HG02678 (cell line): ENCODE measurements around the gene TMPRSS7.
"Not testable (repeated sequence)": the region's sequence is repeated elsewhere in the genome, so short reads cannot be mapped to it uniquely, and the experiment has no call there.

Experiments
- ATAC-seq: cut with Tn5 transposase; IDR thresholded peaks from one replicate; pipeline ENCODE4 v1.9.1; 2021; ENCODE audit warnings: mild to moderate bottlenecking, moderate library complexity; ENCODE audit not compliant: unreplicated experiment

The TMPRSS7 gene

GRCh38 chr3:112012205-112012992, 22.1 kb upstream of the TMPRSS7 start:
- ATAC-seq, result no peak

GRCh38 chr3:112013058-112013783, 21.3 kb upstream of the TMPRSS7 start:
- peak; percentile 87 for ATAC-seq

DNA sequence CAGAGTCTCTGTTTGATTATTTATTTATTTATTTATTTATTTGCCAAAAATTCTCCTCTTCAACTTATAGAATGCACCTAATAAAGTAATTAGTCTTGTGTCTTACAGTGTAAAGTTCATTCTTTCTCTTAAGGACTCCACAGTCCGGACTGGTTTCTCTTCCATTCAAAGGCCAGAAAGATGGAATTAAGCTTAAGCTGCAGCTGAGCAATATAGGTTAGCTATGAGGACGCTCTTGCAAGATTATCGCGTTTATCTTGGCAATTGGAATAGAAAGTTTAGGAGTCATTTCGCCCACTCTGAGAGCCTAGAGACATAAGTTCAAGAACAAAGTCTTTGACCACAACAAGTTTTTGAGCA, 20.8 kb upstream of the TMPRSS7 start:
- no peak for ATAC-seq

- no peak for ATAC-seq
These were observed 17.4 kb upstream of the TMPRSS7 start for GRCh38 chr3:112017091-112017490.

GRCh38 chr3:112018712-112019111, 15.8 kb upstream of the TMPRSS7 start:
- no peak for ATAC-seq

DNA sequence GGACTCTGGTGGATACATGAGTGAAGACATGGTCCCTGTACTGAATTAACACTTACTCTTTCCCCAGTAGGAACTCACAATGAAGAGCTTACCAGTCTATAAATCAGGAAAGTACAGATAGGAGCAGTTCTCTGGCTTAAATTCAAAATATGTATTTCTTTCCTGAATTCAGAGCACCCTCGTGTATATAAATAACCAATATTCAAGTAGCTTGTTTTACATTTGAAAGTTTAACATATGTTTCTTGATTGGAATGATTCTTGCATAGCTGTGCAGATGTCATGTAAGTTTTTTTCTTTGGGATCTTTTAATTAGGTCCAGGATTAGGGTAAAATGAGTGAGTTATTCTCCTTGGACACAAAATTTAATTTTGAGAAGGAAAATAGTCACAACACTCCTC, 14.8 kb upstream of the TMPRSS7 start:
- no peak for ATAC-seq

GRCh38 chr3:112020674-112021085, 13.9 kb upstream of the TMPRSS7 start:
- no peak for ATAC-seq

GRCh38 chr3:112027142-112027541, 7.4 kb upstream of the TMPRSS7 start:
- no peak for ATAC-seq

GRCh38 chr3:112027826-112028225, 6.7 kb upstream of the TMPRSS7 start:
- no peak for ATAC-seq

DNA sequence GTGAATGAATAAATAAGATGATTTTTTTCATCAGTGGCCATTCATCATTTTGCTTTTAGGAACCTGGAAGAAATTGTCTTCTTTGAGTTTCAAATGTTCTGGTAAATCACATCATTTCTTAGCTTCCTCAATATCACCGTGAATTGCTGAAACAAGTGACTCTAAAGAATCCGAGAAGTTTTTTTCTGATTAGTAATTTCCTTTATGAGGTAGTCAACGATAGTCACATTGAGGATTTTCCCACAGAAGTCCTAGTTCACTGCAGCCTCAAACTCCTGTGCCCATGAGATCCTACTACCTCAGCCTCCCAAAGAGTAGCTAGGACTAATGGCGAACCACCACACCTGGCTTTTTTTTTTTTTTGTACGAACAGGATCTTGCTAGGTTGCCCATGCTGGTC, 3.6 kb upstream of the TMPRSS7 start:
- ATAC-seq, result no peak

GRCh38 chr3:112032098-112032731, 2.3 kb upstream of the TMPRSS7 start:
- no peak for ATAC-seq

DNA sequence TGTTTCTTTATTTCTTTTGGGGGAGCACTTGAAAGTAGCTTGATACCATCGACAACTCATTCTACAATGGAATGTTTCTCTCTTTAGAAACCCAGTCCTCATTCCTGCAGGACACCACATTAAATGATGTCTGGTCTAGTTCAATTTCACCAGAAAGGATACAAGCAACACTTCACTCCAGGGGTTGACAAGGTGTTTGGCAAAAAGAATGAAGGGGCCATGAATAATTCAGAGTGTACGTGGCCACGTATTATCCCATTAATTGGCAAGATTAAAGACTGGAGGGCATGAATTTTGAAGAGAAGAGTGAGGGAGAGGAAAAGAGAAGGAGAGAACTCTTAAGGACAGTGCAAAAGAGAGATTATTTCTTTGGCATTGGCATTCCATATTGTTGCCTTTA, 705 bp downstream of the TMPRSS7 start:
- ATAC-seq, result no peak

- ATAC-seq, result not testable (repeated sequence)
These were observed 2.7 kb downstream of the TMPRSS7 start for GRCh38 chr3:112037194-112037593.

DNA sequence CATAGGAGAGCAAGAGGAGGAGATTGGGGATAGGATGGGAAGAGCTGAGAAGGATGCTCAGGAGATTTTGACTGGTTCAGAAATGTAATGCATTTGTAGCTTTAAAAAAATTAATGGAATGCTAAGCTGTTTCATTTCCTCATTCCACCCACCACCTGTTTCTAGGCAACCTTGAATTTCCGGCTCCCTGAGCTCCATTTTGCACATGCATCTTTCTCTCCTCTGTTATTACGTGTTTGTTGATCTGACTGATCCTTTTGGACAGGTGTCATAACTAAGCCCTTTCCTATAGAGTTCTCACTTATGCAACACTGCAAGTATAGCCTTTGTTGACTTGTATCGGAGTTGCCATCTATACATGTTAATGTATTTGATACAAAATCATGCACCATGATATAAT, 4.3 kb downstream of the TMPRSS7 start:
- no peak for ATAC-seq

DNA sequence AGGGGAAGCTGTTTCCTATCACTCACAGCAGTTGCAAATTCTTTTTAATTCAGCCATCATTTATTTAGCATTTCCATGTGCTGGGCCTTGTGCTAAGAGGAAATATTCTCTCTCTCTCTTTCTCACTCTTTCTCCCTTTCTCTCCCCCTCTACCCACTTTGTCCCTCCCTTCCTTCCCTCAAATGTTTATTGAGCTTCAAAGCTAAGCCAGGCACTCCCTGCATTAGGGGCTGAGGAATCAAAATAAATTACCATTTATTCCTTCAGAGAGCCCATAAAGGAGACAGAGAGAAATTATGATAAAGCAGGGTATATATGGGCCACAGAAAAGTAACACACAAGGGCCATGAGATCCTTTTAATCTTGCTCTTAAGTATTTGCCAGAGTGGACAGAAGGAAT, 6.8 kb downstream of the TMPRSS7 start:
- ATAC-seq, result no peak

GRCh38 chr3:112042842-112043280, 8.3 kb downstream of the TMPRSS7 start:
- no peak for ATAC-seq

DNA sequence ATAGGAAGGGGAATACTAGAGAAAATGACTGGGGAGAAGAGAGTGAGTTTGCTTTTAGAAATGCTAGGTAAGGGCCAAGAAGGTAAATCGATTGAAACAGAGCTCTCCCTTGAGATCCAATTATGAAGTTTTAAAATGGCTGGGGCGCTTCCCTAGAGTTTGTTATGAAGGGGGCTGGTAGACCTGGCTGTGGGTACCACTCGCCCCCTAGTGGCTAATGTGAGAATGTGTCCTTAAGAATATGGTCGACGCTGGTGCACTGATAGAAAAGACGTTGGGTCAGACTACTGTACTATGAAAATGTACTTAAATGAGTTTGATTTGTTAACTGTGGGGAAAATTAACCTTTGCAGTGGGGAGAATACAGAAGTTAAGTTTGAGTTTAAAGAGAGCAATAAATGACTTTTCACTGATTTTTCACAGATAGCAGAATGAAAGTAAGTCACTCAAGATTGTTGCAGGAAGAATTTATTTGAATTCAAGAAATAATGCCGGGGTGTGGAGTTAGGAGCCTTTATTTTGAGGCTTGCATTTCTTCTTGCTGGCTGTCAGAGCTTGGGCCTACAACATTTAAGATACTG, 9.2 kb downstream of the TMPRSS7 start:
- ATAC-seq, result peak; percentile 89

GRCh38 chr3:112046599-112046998, 12.1 kb downstream of the TMPRSS7 start:
- ATAC-seq, result no peak

GRCh38 chr3:112047264-112047663, 12.7 kb downstream of the TMPRSS7 start:
- ATAC-seq, result no peak

DNA sequence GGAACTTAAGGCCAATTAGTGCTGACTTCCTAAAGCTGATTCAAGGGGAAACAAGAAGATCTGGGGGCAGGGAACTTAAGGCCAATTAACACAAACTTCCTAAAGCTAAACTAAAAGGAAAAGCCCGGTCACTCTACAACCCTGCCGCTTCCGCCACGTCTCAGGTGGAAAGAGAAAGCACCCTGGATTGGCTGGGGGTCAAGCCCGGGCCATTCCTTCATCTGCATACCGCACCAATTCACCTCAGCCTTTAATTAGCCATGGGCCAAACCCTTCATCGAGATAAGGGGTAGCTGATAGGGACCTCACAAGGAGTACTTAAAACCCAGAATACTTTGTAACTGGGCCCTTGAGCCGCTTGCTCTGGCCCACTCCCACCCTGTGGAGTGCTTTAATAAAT, 14.4 kb downstream of the TMPRSS7 start:
- no peak for ATAC-seq

GRCh38 chr3:112053229-112053628, 18.7 kb downstream of the TMPRSS7 start:
- ATAC-seq, result no peak
